Muscle layer of colon (tissue), 2 donors: ENCODE results near the gene UMPS.
A peak's percentile ranks its signal among the peaks of the same experiment; 100 is the strongest.
"Not testable (repeated sequence)": the region's sequence is repeated elsewhere in the genome, so short reads cannot be mapped to it uniquely, and the experiment has no call there.

Source experiments
- H3K27ac ChIP-seq: one replicate; pipeline ENCODE4 v1.7.0; 2013; ENCODE audit warnings: low read depth, mild to moderate bottlenecking, low read length, moderate library complexity
- H3K27me3 ChIP-seq, 2 donors: one replicate each; pipeline ENCODE4 v1.7.0; 2013; ENCODE audit warnings: low read length in 2 of 2, mild to moderate bottlenecking in 2 of 2; ENCODE audit not compliant: insufficient read depth in 2 of 2, control insufficient read depth in 1 of 2
- H3K36me3 ChIP-seq: one replicate; pipeline ENCODE4 v1.7.0; 2013; ENCODE audit warnings: mild to moderate bottlenecking, low read length; ENCODE audit not compliant: insufficient read depth
- H3K4me1 ChIP-seq: one replicate; pipeline ENCODE4 v1.7.0; 2013; ENCODE audit warnings: mild to moderate bottlenecking, low read length; ENCODE audit not compliant: insufficient read depth
- H3K4me3 ChIP-seq, 2 donors: one replicate each; pipeline ENCODE4 v1.7.0; 2013; ENCODE audit warnings: low read length in 2 of 2, low read depth in 1 of 2, mild to moderate bottlenecking in 1 of 2, moderate library complexity in 1 of 2
- H3K9ac ChIP-seq: one replicate; pipeline ENCODE4 v1.7.0; 2013; ENCODE audit warnings: low read length
- H3K9me3 ChIP-seq: one replicate; pipeline ENCODE4 v1.7.0; 2013; ENCODE audit warnings: mild to moderate bottlenecking, low read length
- donor health status: abdominal sarcoma.
- donor health status: Adenocarcinoma of cecum.

UMPS gene

DNA sequence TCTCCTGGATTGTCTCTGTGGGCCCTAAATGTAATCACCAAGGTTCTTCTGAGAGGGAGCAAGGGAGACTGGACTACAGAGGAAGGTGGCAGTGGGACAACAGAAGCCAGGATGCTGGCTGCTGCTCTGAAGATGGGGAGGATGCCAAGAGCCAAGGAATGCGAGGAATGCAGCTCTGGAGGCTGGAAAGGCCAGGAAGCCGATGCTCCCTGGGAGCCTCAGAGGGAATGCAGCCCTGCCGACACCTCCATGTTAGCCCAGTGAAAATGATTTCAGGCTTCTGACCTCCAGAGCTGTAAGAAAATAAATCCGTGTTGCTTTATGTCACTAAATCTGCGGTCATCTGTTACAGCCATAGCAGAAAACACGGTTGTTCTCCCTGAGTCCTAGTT lies 44.1 kb downstream of the UMPS start:
- peaks cover 87% of the 10 kb centered on the region for H3K4me1 ChIP-seq
- H3K27me3 ChIP-seq, result no peaks in the 10 kb centered on the region
- H3K36me3 ChIP-seq, result peaks cover 4% of the 10 kb centered on the region
- no peak overlapping the region for H3K9ac ChIP-seq
- peak overlapping the region; percentile 76 for H3K27ac ChIP-seq
- H3K9me3 ChIP-seq, result no peaks in the 10 kb centered on the region
- H3K4me3 ChIP-seq, result no peak overlapping the region

DNA sequence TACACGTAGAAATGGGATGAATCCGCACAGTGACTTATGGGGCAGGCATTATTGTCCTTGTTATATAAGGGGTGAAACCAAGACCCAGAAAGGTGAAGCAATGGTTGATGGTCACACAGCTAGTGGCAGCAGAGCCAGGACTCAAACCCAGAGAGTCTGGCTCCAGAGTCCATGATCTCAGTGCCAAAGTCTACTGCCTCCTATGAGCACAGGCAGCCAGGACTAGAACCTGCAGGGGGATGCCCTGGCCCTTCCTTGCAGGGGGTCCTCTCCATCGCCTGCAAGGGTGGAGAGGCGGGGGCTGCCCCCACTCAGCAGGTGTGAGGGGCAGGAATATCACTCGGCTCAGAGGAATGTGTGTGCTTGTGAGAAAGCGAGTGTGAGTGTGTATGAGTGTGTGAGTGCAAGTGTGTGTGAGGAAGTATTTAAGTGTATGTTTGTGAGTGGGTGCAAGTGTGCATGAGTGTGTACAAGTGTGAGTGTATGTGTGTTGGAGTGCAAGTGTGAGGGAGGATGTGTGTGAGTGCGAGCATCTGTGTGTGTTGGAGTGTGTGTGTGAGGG lies 44.7 kb downstream of the UMPS start:
- H3K9me3 ChIP-seq, result no peaks in the 10 kb centered on the region
- peaks cover under 1% of the 10 kb centered on the region for H3K36me3 ChIP-seq
- H3K27ac ChIP-seq, result peak overlapping the region; percentile 76
- no peak overlapping the region for H3K4me3 ChIP-seq
- peaks cover 87% of the 10 kb centered on the region for H3K4me1 ChIP-seq
- no peaks in the 10 kb centered on the region for H3K27me3 ChIP-seq
- no peak overlapping the region for H3K9ac ChIP-seq

DNA sequence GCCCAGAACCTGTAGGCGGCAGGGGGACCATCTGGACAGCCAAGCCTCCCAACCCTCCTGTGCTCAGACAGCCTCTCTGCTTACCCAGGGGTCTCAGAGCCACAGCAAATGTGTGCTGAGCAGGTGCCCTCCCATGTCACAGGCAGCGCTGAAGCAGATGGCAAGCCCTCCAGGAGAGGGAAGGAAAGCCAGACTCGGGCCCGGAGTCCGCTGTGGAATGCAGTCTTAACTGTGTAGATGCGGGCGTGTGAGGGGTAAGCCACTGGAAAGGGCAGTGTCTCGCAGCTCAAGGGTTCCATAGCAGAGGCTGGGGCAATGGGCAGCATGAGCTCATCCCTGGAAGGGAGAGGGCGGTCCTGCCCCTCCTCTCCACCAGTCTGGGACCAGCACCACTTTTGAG lies 45.6 kb downstream of the UMPS start:
- Histone ChIP-seq H3K36me3 (no peaks in the 10 kb centered on the region), H3K9ac (no peak overlapping the region), H3K4me3 (no peak overlapping the region), H3K27ac (no peak overlapping the region), H3K4me1 (peaks cover 87% of the 10 kb centered on the region), H3K27me3 (no peaks in the 10 kb centered on the region), H3K9me3 (no peaks in the 10 kb centered on the region)

DNA sequence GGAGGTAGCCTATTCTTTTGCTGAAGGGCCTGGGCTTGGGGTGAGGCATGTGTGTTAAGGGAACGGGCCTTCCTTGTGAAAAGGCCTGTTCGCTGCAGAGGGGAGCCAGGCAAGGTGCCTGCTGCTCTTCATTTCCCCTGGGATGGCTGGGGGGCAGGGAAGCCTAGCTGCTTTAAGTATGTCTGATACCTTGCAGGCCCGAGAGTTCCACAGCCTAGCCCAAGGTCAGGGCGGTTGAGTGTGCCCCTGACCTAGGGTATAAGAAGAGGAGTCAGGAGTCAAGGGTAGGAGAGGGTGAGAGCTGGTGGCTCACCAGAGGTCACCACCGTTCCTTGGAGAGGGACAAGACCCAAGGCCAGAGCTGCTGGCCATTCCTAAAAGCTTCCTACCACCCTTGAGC lies 46.6 kb downstream of the UMPS start:
- Histone ChIP-seq H3K4me3 (no peak overlapping the region), H3K9me3 (no peaks in the 10 kb centered on the region), H3K36me3 (no peaks in the 10 kb centered on the region), H3K27me3 (no peaks in the 10 kb centered on the region), H3K4me1 (peaks cover 87% of the 10 kb centered on the region), H3K27ac (no peak overlapping the region), H3K9ac (no peak overlapping the region)

DNA sequence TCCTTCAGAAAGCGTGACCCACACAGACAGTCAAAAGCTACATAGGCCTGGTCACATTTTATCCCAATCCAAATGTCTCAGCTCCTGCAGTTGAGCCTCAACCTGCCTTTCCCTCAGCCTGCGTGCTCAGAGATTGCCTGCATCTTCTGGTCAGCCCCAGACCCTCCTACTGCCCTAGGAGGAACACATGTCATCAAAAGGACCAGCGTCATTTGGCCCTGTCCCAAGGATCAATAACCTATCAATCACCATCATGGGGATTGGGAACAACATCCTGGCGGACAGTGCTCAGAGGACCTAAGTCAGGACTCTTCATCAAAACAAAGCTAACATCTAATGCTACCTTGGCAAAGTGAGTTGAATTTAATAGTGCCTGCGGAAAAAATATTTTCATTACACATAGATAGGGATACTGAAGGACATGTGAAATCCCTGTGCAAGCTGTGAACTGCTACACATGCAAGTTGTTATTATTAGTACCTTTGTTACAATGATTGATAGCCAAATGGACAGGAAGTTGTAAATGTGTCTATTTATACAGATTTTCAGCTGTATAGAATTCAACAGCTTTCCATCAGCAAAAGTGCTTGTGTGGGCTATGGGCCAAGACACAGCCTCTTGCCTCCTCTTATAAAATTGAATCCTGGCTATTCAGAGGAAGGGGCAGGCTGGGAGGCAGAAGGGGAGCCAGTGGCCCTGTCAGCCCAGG lies 47.7 kb downstream of the UMPS start:
- no peak overlapping the region for H3K27ac ChIP-seq
- H3K4me1 ChIP-seq, result peaks cover 80% of the 10 kb centered on the region

DNA sequence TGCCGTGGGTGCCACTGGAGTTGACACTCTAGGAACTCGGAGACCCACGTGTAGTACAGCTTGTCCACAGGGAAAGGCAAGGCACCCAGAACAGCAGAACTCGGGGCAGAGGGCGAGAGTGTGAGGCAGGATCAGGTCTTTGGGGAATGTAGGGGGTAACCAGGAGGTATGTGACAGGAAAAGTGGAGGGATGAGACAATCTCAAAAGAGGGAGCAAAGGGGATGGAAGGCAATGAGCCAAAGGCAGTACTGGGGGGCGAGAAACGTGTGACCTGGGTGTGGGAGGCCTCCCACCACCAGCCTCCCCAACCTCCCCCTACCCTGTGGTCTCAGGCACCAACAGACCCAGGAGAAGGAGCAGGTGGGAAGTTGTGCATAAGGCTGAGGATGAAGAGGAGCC lies 48.9 kb downstream of the UMPS start:
- Histone ChIP-seq H3K9me3 (no peaks in the 10 kb centered on the region), H3K36me3 (no peaks in the 10 kb centered on the region), H3K27ac (peak overlapping the region; percentile 78), H3K9ac (no peak overlapping the region), H3K27me3 (no peaks in the 10 kb centered on the region), H3K4me1 (peaks cover 71% of the 10 kb centered on the region), H3K4me3 (no peak overlapping the region)

More for the DNA sequence above, 47.7 kb downstream of the UMPS start:
- H3K27me3 ChIP-seq, result no peaks in the 10 kb centered on the region
- no peak overlapping the region for H3K9ac ChIP-seq
- H3K4me3 ChIP-seq, result no peak overlapping the region
- no peaks in the 10 kb centered on the region for H3K36me3 ChIP-seq
- H3K9me3 ChIP-seq, result no peaks in the 10 kb centered on the region

DNA sequence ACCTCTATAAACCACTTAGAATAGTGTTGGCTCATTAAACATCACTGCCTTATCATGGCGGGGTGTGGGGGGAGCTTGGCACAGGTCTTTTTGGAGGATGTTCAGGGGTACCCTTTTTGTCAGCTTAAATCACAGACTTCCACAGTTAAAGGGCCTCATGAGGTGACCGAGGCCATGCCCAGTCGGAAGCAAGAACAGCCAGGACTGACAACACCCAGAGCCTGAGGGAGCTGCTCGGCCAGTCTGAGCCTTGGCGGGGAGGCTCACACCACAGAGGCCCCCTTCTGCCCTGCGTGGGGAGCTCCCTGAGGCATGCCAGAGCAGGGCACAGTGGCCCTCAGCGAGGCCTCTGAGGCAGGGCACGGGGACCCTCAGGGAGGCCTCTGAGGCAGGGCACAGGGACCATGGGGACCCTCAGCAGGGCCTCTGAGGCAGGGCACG lies 49.5 kb downstream of the UMPS start:
- Histone ChIP-seq H3K9me3 (no peaks in the 10 kb centered on the region), H3K9ac (peak overlapping the region; percentile 35), H3K27me3 (no peaks in the 10 kb centered on the region), H3K36me3 (peaks cover 4% of the 10 kb centered on the region), H3K4me3 (peak overlapping the region in 1 of 2 donors; percentile 43), H3K4me1 (peaks cover 65% of the 10 kb centered on the region), H3K27ac (peak overlapping the region; percentile 78)

DNA sequence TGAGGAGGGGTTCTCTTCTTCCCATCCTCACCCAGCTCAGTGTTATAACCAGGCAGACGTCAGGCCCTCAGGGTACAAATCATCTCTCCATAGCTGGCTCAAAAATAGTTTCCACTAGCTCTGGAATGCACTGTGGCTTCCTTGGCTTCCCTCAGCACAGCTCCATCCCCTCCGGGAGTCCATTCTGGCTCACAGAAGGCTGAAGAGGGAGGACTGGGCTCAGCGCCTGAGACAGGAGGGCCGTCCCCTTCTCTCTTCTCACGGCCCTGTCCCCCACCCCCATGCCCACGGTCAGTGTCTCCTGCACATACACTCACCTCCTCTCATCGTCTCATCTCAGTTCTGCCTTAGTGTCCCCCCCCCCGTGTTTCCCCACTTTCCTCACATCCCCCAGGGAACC lies 50.1 kb downstream of the UMPS start:
- Histone ChIP-seq H3K36me3 (peaks cover 6% of the 10 kb centered on the region), H3K4me1 (peaks cover 60% of the 10 kb centered on the region), H3K27me3 (no peaks in the 10 kb centered on the region), H3K9me3 (no peaks in the 10 kb centered on the region), H3K27ac (peak overlapping the region; percentile 78), H3K4me3 (peak overlapping the region in 1 of 2 donors; percentile 43), H3K9ac (peak overlapping the region; percentile 35)

DNA sequence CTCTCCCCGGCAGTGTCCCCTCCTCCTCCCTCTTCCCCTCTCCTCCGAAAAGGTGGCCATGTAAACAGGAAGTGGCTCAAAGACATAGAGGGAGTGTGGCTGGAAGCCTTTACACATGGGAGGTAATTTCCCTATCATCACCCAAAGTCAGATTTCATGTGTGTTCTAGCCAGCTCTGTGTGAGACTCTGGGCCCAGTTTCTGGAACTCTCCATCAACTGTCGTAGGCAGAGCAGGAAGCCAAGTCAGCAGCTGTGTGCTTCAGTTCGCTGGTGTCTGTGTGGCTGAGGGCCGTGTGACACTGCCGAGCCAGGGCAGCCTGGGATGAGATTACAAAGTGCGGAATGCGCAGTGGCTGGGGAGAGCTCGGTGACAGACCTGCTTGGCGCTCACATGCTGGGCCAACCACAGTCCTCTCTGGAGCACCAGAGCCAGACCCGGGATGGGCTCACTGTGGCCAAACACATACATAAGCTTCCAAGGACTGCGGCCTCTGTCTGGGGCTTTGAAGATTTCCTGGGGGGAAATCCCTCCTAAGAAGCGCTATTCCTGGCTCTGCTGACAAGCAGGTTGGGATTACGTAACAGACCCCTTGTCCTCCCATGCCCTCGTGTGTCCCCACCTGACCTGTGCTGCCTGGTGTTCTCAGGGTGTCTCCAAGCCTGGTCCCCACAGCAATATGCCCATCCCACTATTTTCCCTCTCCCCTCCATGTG lies 50.7 kb downstream of the UMPS start:
- peaks cover 60% of the 10 kb centered on the region for H3K4me1 ChIP-seq
- H3K9ac ChIP-seq, result peak overlapping the region; percentile 35
- H3K27me3 ChIP-seq, result no peaks in the 10 kb centered on the region
- H3K27ac ChIP-seq, result peak overlapping the region; percentile 78
- no peaks in the 10 kb centered on the region for H3K9me3 ChIP-seq
- H3K4me3 ChIP-seq, result peak overlapping the region in 1 of 2 donors; percentile 43
- peaks cover 6% of the 10 kb centered on the region for H3K36me3 ChIP-seq

DNA sequence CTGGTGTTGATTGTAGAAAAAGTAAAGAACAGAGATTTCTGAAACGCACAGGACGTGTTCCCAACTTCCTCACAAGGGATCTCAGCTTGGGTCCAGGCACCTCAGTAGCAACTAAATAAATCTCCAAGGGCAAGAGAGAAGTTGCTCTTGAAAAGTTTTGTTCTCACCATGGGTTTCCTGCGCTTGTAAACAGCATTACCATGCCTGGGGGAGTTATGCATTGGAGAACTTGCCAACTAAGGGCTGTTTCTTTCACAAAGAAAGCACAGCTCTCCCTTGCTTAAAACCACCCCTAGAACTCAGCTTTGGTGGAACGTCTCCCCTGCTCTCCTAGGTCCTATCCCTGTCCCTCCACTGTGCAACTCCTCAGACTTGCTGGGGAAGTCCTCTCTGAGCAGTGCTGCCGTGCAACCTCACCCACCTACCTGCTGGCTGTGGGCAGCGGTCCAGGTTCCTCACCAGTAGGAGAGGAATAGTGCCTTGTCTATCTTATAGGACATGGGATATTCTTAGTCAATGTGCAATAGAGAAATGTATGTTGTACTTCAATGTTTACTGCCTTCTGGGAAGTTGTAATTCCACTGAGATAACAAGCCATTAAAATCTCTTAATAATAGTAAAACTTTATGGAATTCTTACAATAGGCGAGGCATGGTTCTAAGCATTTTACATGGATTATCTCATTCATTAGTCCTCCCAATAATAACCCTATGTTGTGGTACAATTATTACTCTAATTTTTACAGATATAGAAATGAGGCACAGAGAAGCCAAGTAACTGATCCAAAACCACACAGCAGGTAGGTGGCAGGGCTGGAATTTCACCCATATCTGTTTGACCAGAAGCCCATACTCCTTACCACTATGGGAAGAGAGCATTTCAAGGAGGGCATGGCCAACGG lies 51.5 kb downstream of the UMPS start:
- Histone ChIP-seq H3K9ac (peak overlapping the region; percentile 35), H3K4me3 (peak overlapping the region in 1 of 2 donors; percentile 43), H3K9me3 (no peaks in the 10 kb centered on the region), H3K36me3 (peaks cover 6% of the 10 kb centered on the region), H3K27me3 (no peaks in the 10 kb centered on the region), H3K27ac (peak overlapping the region; percentile 78), H3K4me1 (peaks cover 60% of the 10 kb centered on the region)

DNA sequence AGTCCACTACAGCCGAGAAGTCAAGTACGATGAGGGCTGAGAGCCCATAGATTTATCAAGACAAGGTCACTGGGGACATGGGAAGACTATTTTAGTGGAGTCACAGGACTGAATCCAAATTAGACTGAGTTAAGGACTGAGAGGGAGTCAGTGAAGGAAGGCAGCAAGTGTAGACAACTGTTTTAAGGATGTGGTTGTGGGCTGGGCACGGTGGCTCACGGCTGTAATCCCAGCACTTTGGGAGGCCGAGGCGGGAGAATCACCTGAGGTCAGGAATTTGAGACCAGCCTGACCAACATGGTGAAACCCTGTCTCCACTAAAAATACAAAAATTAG lies 52.1 kb downstream of the UMPS start:
- not testable (repeated sequence) for H3K27ac ChIP-seq

More for the DNA sequence above, 52.1 kb downstream of the UMPS start:
- H3K9me3 ChIP-seq, H3K4me3 ChIP-seq, H3K9ac ChIP-seq, H3K36me3 ChIP-seq, H3K27me3 ChIP-seq: not testable (repeated sequence)
- H3K4me1 ChIP-seq, result peaks cover 66% of the 10 kb centered on the region
